IPS-NIHi7 (cell line): ENCODE results near the gene WWP2.

Experiments
- DNase-seq: peaks from one replicate; pipeline ENCODE4 v3.0.0; 2012; ENCODE audit warnings: mixed read lengths; ENCODE audit errors: extremely low spot score

The WWP2 gene

GRCh38 chr16:69889295-69889964 lies 127.3 kb downstream of the WWP2 start:
- no peak for DNase-seq

- DNase-seq: peak; percentile 68
Measured at GRCh38 chr16:69890114-69890891, 128.2 kb downstream of the WWP2 start.

- DNase-seq: no peak
Measured at GRCh38 chr16:69890892-69891282, 128.8 kb downstream of the WWP2 start.

GRCh38 chr16:69892378-69892777 lies 130.2 kb downstream of the WWP2 start:
- no peak for DNase-seq

- no peak for DNase-seq
Measured at GRCh38 chr16:69893106-69893505, 131.0 kb downstream of the WWP2 start.

- DNase-seq: no peak
Measured at GRCh38 chr16:69894676-69895075, 132.5 kb downstream of the WWP2 start.

- DNase-seq: no peak
Measured at GRCh38 chr16:69903865-69904415, 141.8 kb downstream of the WWP2 start.

GRCh38 chr16:69904495-69905170 lies 142.5 kb downstream of the WWP2 start:
- DNase-seq: peak; percentile 43

- no peak for DNase-seq
Measured at GRCh38 chr16:69905171-69905555, 143.0 kb downstream of the WWP2 start.

- no peak for DNase-seq
Measured at GRCh38 chr16:69906838-69907401, 144.8 kb downstream of the WWP2 start.

GRCh38 chr16:69909043-69909442 lies 146.9 kb downstream of the WWP2 start:
- no peak for DNase-seq

- DNase-seq: no peak
Measured at GRCh38 chr16:69909760-69910159, 147.6 kb downstream of the WWP2 start.

GRCh38 chr16:69910964-69911363 lies 148.8 kb downstream of the WWP2 start:
- no peak for DNase-seq

- DNase-seq: no peak
Measured at GRCh38 chr16:69916462-69916861, 154.3 kb downstream of the WWP2 start.

- no peak for DNase-seq
Measured at GRCh38 chr16:69917311-69917710, 155.2 kb downstream of the WWP2 start.

- DNase-seq: peak; percentile 78
Measured at GRCh38 chr16:69917739-69918138, 155.6 kb downstream of the WWP2 start.

GRCh38 chr16:69918241-69918640 lies 156.1 kb downstream of the WWP2 start:
- no peak for DNase-seq

- no peak for DNase-seq
Measured at GRCh38 chr16:69921127-69921526, 159.0 kb downstream of the WWP2 start.

- DNase-seq: no peak
Measured at GRCh38 chr16:69922200-69922599, 160.1 kb downstream of the WWP2 start.

GRCh38 chr16:69924041-69924775 lies 162.1 kb downstream of the WWP2 start:
- no peak for DNase-seq

- DNase-seq: peak; percentile 27
Measured at GRCh38 chr16:69924777-69925191, 162.7 kb downstream of the WWP2 start.
